HCT116 (cell line): ENCODE measurements around the gene SIGMAR1. TPM values are rescaled to one million over a fixed set of nuclear protein-coding genes. Genes with fewer than 3 reads are reported as not detected.

Experiments used
- ATAC-seq: fragments of 200-7000 bp; cut with Tn5 transposase; 2 replicates; pipeline ENCODE4 v1.9.1; 2020; ENCODE audit warnings: mild to moderate bottlenecking, moderate library complexity
- BruUV-seq: library from RNA; stranded (reverse); fragments of 400-500 nt; replicated peaks from 2 replicates; lab custom pipeline; 2021; lab: Mats Ljungman, UMichigan
- CTCF ChIA-PET: fragments of 300-600 bp; sonication (Branson Sonifier 250); formaldehyde crosslinking; loops from one replicate; lab custom pipeline; 2021; ENCODE audit warnings: antibody characterized with exemption; lab: Charles Lee
- POLR2A ChIA-PET: fragments of 300-600, 350-600 bp; sonication (Branson Sonifier 250); formaldehyde crosslinking; loops from one replicate; lab custom pipeline; 2021; ENCODE audit warnings: antibody characterized with exemption; lab: Charles Lee
- RAD21 ChIA-PET, 2 experiments: fragments of 300-600 bp; sonication (Branson Sonifier 250); formaldehyde crosslinking; loops; one replicate each; lab custom pipeline; 2023; ENCODE audit warnings: low total read pairs in 2 of 2; ENCODE audit not compliant: uncharacterized antibody in 2 of 2, unreplicated experiment in 2 of 2, low non-redundant PET in 1 of 2; lab: Charles Lee
- DNase-seq: peaks from one replicate; pipeline ENCODE4 v3.0.0-alpha.2; 2010; ENCODE audit warnings: low read depth, low spot score
- H2AFZ ChIP-seq: fragments of 200-600 bp; shearing (Covaris generic), sonication (generic); 2 replicates; pipeline ENCODE4 v1.6.1; 2017; ENCODE audit warnings: low read depth, mixed run types, mixed read lengths, antibody characterized with exemption, low read length; ENCODE audit not compliant: poor library complexity, severe bottlenecking
- H3K27ac ChIP-seq: 2 replicates; pipeline ENCODE4 v1.5.1; 2012; ENCODE audit warnings: low read depth, low read length
- H3K27me3 ChIP-seq: fragments of 200-600 bp; sonication (generic); 2 replicates; pipeline ENCODE4 v1.6.1; 2016; ENCODE audit warnings: mixed run types, low read length, mixed read lengths; ENCODE audit not compliant: insufficient read depth
- H3K36me3 ChIP-seq, 2 experiments: fragments of 200-500 bp in 1 of 2; fragments of 200-600 bp in 1 of 2; sonication (Bioruptor generic) in 1 of 2; sonication (generic) in 1 of 2; 2 replicates each; pipeline versions ENCODE4 v1.5.1 to v1.6.1; 2014 to 2016; ENCODE audit warnings: low read length in 2 of 2, inconsistent platforms in 1 of 2, mixed read lengths in 1 of 2, mixed run types in 1 of 2; ENCODE audit not compliant: insufficient read depth in 2 of 2, control insufficient read depth in 1 of 2
- H3K4me1 ChIP-seq, 2 experiments: fragments of 200-600 bp in 1 of 2; sonication (generic) in 1 of 2; 2 replicates each; pipeline versions ENCODE4 v1.5.1 to v1.6.1; 2012 to 2017; ENCODE audit warnings: low read length in 2 of 2, inconsistent platforms in 1 of 2, mild to moderate bottlenecking in 1 of 2, mixed read lengths in 1 of 2, mixed run types in 1 of 2, moderate library complexity in 1 of 2; ENCODE audit not compliant: insufficient read depth in 2 of 2, control insufficient read depth in 1 of 2
- H3K4me2 ChIP-seq: fragments of 200-600 bp; sonication (generic); 2 replicates; pipeline ENCODE4 v1.6.1; 2017; ENCODE audit warnings: mixed run types, low read length, mixed read lengths
- H3K4me3 ChIP-seq, 2 experiments: fragments of 200-600 bp in 1 of 2; sonication (generic) in 1 of 2; replicated peaks in 1 of 2; 2 replicates each; pipeline ENCODE4 v1.5.1; 2011 to 2016; ENCODE audit warnings: low read length in 2 of 2, control low read depth in 1 of 2, low read depth in 1 of 2, mild to moderate bottlenecking in 1 of 2, mixed read lengths in 1 of 2, mixed run types in 1 of 2
- H3K79me2 ChIP-seq: fragments of 200-600 bp; sonication (generic); 2 replicates; pipeline ENCODE4 v1.6.1; 2017; ENCODE audit warnings: mild to moderate bottlenecking, mixed run types, low read length, moderate library complexity, mixed read lengths; ENCODE audit not compliant: insufficient read depth
- H3K9ac ChIP-seq: fragments of 200-600 bp; sonication (generic); 2 replicates; pipeline ENCODE4 v1.6.1; 2016; ENCODE audit warnings: low read length, mixed read lengths
- H3K9me2 ChIP-seq: fragments of 200-600 bp; sonication (generic), shearing (Covaris generic); 2 replicates; pipeline ENCODE4 v1.6.1; 2017; ENCODE audit warnings: mixed run types, mild to moderate bottlenecking, moderate library complexity; ENCODE audit not compliant: insufficient read depth
- H3K9me3 ChIP-seq, 2 experiments: fragments of 200-500 bp in 1 of 2; fragments of 200-600 bp in 1 of 2; sonication (Bioruptor generic) in 1 of 2; sonication (generic) in 1 of 2; 2 replicates each; pipeline ENCODE4 v1.6.1; 2014 to 2017; ENCODE audit warnings: low read length in 2 of 2, mixed read lengths in 2 of 2, inconsistent platforms in 1 of 2, low read depth in 1 of 2, mild to moderate bottlenecking in 1 of 2, mixed run types in 1 of 2, moderate library complexity in 1 of 2; ENCODE audit not compliant: control insufficient read depth in 1 of 2, insufficient read depth in 1 of 2
- H4K20me1 ChIP-seq: fragments of 200-600 bp; sonication (generic), shearing (Covaris generic); 2 replicates; pipeline ENCODE4 v1.6.1; 2017; ENCODE audit warnings: mixed run types, mild to moderate bottlenecking, moderate library complexity; ENCODE audit not compliant: insufficient read depth
- ELF1 ChIP-seq: IDR thresholded peaks from 2 replicates; pipeline ENCODE4 v1.6.1; 2012; ENCODE audit warnings: low read depth, borderline replicate concordance
- EZH2 ChIP-seq: fragments of 200-600 bp; sonication (generic); IDR thresholded peaks from 2 replicates; pipeline ENCODE4 v1.6.1; 2017; ENCODE audit warnings: antibody characterized with exemption, mixed run types
- REST ChIP-seq: IDR thresholded peaks from 2 replicates; pipeline ENCODE4 v1.6.1; 2012; ENCODE audit warnings: low read depth
- SIN3A ChIP-seq: IDR thresholded peaks from 2 replicates; pipeline ENCODE4 v1.6.1; 2012; ENCODE audit warnings: low read depth
- SRF ChIP-seq: IDR thresholded peaks from 2 replicates; pipeline ENCODE4 v1.6.1; 2012; ENCODE audit warnings: low read depth
- ZNF274 ChIP-seq: fragments of 200-500 bp; sonication (Bioruptor generic); IDR thresholded peaks from 2 replicates; pipeline ENCODE4 v1.6.1; 2014; ENCODE audit warnings: mild to moderate bottlenecking, low read depth, low read length, inconsistent platforms
- intact Hi-C: fragments of 100-400 bp; cut with micrococcal nuclease; formaldehyde crosslinking; loops from 2 replicates; pipeline ENCODE4 v1.10.0; 2022
- total RNA-seq: library from RNA; stranded (reverse); gene quantifications from one replicate; pipeline ENCODE4 v1.2.1, GENCODE V29; 2021; ENCODE audit not compliant: unreplicated experiment
- TF ChIP-seq, protein P1 (sequence below): IDR thresholded peaks from 2 replicates; pipeline ENCODE4 v1.6.1; 2011; ENCODE audit warnings: mild to moderate bottlenecking, low read length, moderate library complexity; ENCODE audit not compliant: insufficient replicate concordance; ENCODE audit errors: extremely low read depth

SIGMAR1 gene
- total RNA-seq, 1 experiment from 2014 or later: 109 TPM

GRCh38 chr9:34674440-34674839 is 36.9 kb upstream of the SIGMAR1 start (continued):
- TF ChIP-seq, protein P1, sequence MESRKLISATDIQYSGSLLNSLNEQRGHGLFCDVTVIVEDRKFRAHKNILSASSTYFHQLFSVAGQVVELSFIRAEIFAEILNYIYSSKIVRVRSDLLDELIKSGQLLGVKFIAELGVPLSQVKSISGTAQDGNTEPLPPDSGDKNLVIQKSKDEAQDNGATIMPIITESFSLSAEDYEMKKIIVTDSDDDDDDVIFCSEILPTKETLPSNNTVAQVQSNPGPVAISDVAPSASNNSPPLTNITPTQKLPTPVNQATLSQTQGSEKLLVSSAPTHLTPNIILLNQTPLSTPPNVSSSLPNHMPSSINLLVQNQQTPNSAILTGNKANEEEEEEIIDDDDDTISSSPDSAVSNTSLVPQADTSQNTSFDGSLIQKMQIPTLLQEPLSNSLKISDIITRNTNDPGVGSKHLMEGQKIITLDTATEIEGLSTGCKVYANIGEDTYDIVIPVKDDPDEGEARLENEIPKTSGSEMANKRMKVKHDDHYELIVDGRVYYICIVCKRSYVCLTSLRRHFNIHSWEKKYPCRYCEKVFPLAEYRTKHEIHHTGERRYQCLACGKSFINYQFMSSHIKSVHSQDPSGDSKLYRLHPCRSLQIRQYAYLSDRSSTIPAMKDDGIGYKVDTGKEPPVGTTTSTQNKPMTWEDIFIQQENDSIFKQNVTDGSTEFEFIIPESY: no peak
- TF ChIP-seq ZNF274 (no peak), ELF1 (no peak)

DNA sequence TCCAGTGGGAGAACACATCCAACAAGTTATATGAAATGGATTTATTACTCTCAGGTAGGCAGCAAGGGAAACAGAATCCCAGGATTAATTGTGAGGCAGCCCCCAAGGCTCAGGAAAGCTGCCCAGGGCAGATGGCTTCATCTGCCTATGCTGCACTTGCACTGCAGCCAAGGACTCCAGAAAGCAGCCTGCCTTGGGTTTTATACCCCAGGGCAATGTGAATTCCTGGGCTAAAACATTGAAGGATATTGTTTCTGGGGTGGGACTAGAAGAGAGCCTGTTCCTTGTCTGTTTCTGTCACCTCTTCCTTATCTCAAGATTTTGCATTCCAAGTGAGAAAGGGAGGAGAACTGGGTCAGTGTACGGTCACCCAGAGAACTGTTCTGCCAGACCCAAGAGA is 33.7 kb upstream of the SIGMAR1 start:
- H3K9me2 ChIP-seq: no peaks in the 10 kb centered on the region
- no peak overlapping the region for H3K27ac ChIP-seq
- no peaks in the 10 kb centered on the region for H4K20me1 ChIP-seq
- H3K9me3 ChIP-seq: no peaks in the 10 kb centered on the region
- H2AFZ ChIP-seq: no peak overlapping the region
- ATAC-seq: no peak
- no peak overlapping the region for H3K4me3 ChIP-seq
- CTCF ChIA-PET: no interaction called here
- intact Hi-C loops: loop anchor here (10.0 kb wide), 1 partner anchor 313 kb away; the partner anchor contains the start of gene DNAJB5
- POLR2A ChIA-PET: no interaction called here
- H3K79me2 ChIP-seq: peaks cover 12% of the 10 kb centered on the region; the same call in 1 of the 2 replicates
- H3K4me1 ChIP-seq: peaks cover 0 to 3% of the 10 kb centered on the region in 2 experiments; a peak in 1 of 4 replicates
- H3K9ac ChIP-seq: no peak overlapping the region
- TF ChIP-seq ELF1 (no peak), REST (no peak), SRF (no peak), EZH2 (no peak), SIN3A (no peak)
- TF ChIP-seq, protein P1: no peak
- no peak for DNase-seq
- no peak overlapping the region for H3K4me2 ChIP-seq
- no TSS peak for BruUV-seq
- H3K27me3 ChIP-seq: no peaks in the 10 kb centered on the region
- RAD21 ChIA-PET: no interaction called here
- H3K36me3 ChIP-seq: no peaks in the 10 kb centered on the region
